B cell (primary cell): ENCODE measurements around the gene COLQ. TPM values are rescaled to one million over a fixed set of nuclear protein-coding genes. Genes with fewer than 3 reads are reported as not detected.

ENCODE experiments used
- ATAC-seq: fragments of 200-7000 bp; cut with Tn5 transposase; one replicate; pipeline ENCODE4 v1.10.0; 2021; ENCODE audit warnings: low read depth, mild to moderate bottlenecking, moderate number of reproducible peaks, moderate library complexity
- CTCF ChIA-PET: fragments of 350-600 bp; sonication (Branson Sonifier 250); formaldehyde crosslinking; loops from one replicate; lab custom pipeline; 2021; ENCODE audit warnings: antibody characterized with exemption, inconsistent platforms; lab: Charles Lee
- POLR2A ChIA-PET: fragments of 350-600 bp; sonication (Branson Sonifier 250); formaldehyde crosslinking; loops from one replicate; lab custom pipeline; 2021; ENCODE audit warnings: antibody characterized with exemption; lab: Charles Lee
- DNase-seq: peaks from one replicate; pipeline ENCODE4 v3.0.0; 2013
- H2AFZ ChIP-seq: 2 replicates; pipeline ENCODE4 v1.6.1; 2012; ENCODE audit warnings: mild to moderate bottlenecking, low read depth, low read length; ENCODE audit not compliant: insufficient read depth, poor library complexity, severe bottlenecking
- H3K27ac ChIP-seq, 2 donors: 1 replicate in 1 of 2; 2 replicates in 1 of 2; pipeline ENCODE4 v1.5.1; 2012 to 2013; ENCODE audit warnings: low read length in 2 of 2, mild to moderate bottlenecking in 2 of 2, moderate library complexity in 1 of 2
- H3K27me3 ChIP-seq, 4 experiments: fragments of 200-600 bp in 1 of 4; sonication (generic) in 1 of 4; replicated peaks in 1 of 4; 1 replicate in 2 of 4; 2 replicates in 2 of 4; pipeline versions ENCODE4 v1.6.1 to v1.7.0; 2013 to 2016; ENCODE audit warnings: low read length in 3 of 4, mild to moderate bottlenecking in 2 of 4, mixed read lengths in 1 of 4, moderate library complexity in 1 of 4; ENCODE audit not compliant: insufficient read depth in 4 of 4, control insufficient read depth in 3 of 4; ENCODE audit errors: control extremely low read depth in 1 of 4
- H3K36me3 ChIP-seq, 2 experiments: replicated peaks in 1 of 2; 1 replicate in 1 of 2; 2 replicates in 1 of 2; pipeline versions ENCODE4 v1.6.1 to v1.7.1; 2013; ENCODE audit warnings: low read length in 1 of 2; ENCODE audit not compliant: insufficient read depth in 2 of 2, control insufficient read depth in 1 of 2; ENCODE audit errors: control extremely low read depth in 1 of 2, extremely low read depth in 1 of 2
- H3K4me1 ChIP-seq, 2 donors: fragments of 200-600 bp in 1 of 2; sonication (generic) in 1 of 2; 1 replicate in 1 of 2; 2 replicates in 1 of 2; pipeline versions ENCODE4 v1.5.1 to v1.6.1; 2013 to 2017; ENCODE audit warnings: low read length in 2 of 2; ENCODE audit not compliant: control insufficient read depth in 2 of 2, insufficient read depth in 2 of 2
- H3K4me2 ChIP-seq: replicated peaks from 2 replicates; pipeline ENCODE3; 2012; ENCODE audit warnings: mild to moderate bottlenecking, low read depth, low read length; ENCODE audit not compliant: poor library complexity, severe bottlenecking
- H3K4me3 ChIP-seq, 5 experiments: fragments of 200-600 bp in 1 of 5; sonication (generic) in 1 of 5; 1 replicate in 3 of 5; 2 replicates in 2 of 5; pipeline versions ENCODE4 v1.5.1 to v1.7.0; 2011 to 2016; ENCODE audit warnings: low read length in 4 of 5, mild to moderate bottlenecking in 4 of 5, low read depth in 2 of 5, control low read depth in 1 of 5, moderate library complexity in 1 of 5; ENCODE audit not compliant: insufficient read depth in 1 of 5; ENCODE audit errors: control extremely low read depth in 1 of 5, extremely low read depth in 1 of 5
- H3K79me2 ChIP-seq: fragments of 200-600 bp; sonication (generic); one replicate; pipeline ENCODE4 v1.6.0; 2016; ENCODE audit warnings: low read length; ENCODE audit not compliant: control insufficient read depth, insufficient read depth
- H3K9ac ChIP-seq: fragments of 200-600 bp; sonication (generic); 2 replicates; pipeline ENCODE4 v1.6.1; 2017; ENCODE audit warnings: mild to moderate bottlenecking, low read length, moderate library complexity
- H3K9me3 ChIP-seq, 3 donors: one replicate each; pipeline versions ENCODE4 v1.6.1 to v1.7.1; 2013; ENCODE audit warnings: low read length in 2 of 3; ENCODE audit not compliant: control insufficient read depth in 2 of 3, insufficient read depth in 1 of 3; ENCODE audit errors: control extremely low read depth in 1 of 3
- H4K20me1 ChIP-seq: 2 replicates; pipeline ENCODE4 v1.6.0; 2012; ENCODE audit warnings: mild to moderate bottlenecking, low read length; ENCODE audit not compliant: insufficient read depth, control insufficient read depth, poor library complexity, severe bottlenecking
- H3K27ac Mint-ChIP-seq: one replicate; pipeline ENCODE4 v1.8.0; 2021; ENCODE audit warnings: mixed read lengths
- H3K27me3 Mint-ChIP-seq: one replicate; pipeline ENCODE4 v1.8.0; 2021; ENCODE audit warnings: mixed read lengths
- H3K4me1 Mint-ChIP-seq: one replicate; pipeline ENCODE4 v1.8.0; 2021; ENCODE audit warnings: mixed read lengths
- H3K4me3 Mint-ChIP-seq: one replicate; pipeline ENCODE4 v1.8.0; 2021; ENCODE audit warnings: mixed read lengths
- H3K9me3 Mint-ChIP-seq: one replicate; pipeline ENCODE4 v1.8.0; 2022; ENCODE audit warnings: mixed read lengths; ENCODE audit not compliant: insufficient read depth
- EZH2 ChIP-seq: IDR thresholded peaks from 2 replicates; pipeline ENCODE4 v1.6.1; 2012; ENCODE audit warnings: borderline replicate concordance, low read depth, mild to moderate bottlenecking, moderate library complexity, low read length; ENCODE audit not compliant: insufficient read depth, poor library complexity, severe bottlenecking
- WGBS: methylation state at CpG from one replicate; pipeline ENCODE4 v1.1.5; 2013; ENCODE audit warnings: missing lambda C conversion rate; ENCODE audit not compliant: insufficient coverage; 5-methylcytosine and 5-hydroxymethylcytosine counted together
- intact Hi-C: fragments of 100-400 bp; cut with micrococcal nuclease; formaldehyde crosslinking; loops from one replicate; pipeline ENCODE4 v1.10.0; 2022
- polyA plus RNA-seq: library from polyadenylated mRNA; depleted of rRNA; stranded (reverse); fragments of >200 nt; gene quantifications from 2 replicates; pipeline ENCODE4 v1.2.3, GENCODE V29; 2012
- total RNA-seq, 2 donors: library from RNA; stranded (reverse); fragments of 120-200 nt in 1 of 2; gene quantifications; 1 replicate in 1 of 2; 2 replicates in 1 of 2; pipeline versions ENCODE4 v1.2.3 to v1.2.4, GENCODE V29; 2013 to 2022
- TF ChIP-seq, protein P1 (sequence below): fragments of 200-600 bp; IDR thresholded peaks from one replicate; pipeline ENCODE4 v1.8.0; 2022; ENCODE audit warnings: antibody characterized with exemption, mild to moderate bottlenecking

COLQ gene
- total and polyA plus RNA-seq, 2 donors (not counting 1 experiment from before 2014, with no cell fraction given): 1.9 to 2.5 TPM

DNA sequence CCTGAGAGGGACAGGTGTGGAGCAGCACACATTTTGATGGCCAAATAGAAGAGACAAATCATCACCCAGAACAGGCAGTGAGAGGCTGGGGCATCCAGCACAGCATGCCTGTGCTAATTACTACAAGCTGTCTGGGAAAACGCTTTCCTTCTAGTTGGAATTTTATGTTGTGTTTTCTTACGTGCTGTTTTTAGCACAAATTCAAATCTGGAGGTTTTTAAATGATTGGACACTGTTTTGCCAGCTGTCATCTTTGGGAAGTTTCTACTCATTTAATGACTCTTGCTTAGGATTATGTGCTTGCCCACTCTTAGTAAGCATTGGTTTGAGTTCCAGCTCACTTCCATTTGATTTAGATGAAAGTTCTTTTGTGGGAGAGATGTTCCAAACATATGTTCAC is 50.7 kb downstream of the COLQ start:
- ChIA-PET POLR2A (no interaction called here), CTCF (interaction anchor here (0.7 to 1.1 kb wide), 2 partner anchors 265 to 268 kb away, joined by 3 read pairs; partner anchors contain the start of gene CAPN7)
- WGBS: 65% methylated on average over 2 of the region's 2 CpGs
- Histone ChIP-seq H3K27me3 (no peaks in the 10 kb centered on the region), H3K79me2 (no peaks in the 10 kb centered on the region), H2AFZ (no peak overlapping the region), H3K9ac (no peak overlapping the region), H3K4me1 (no peaks in the 10 kb centered on the region), H3K4me2 (no peak overlapping the region), H3K27ac (no peak overlapping the region), H3K9me3 (no peaks in the 10 kb centered on the region), H3K36me3 (no peaks in the 10 kb centered on the region), H3K4me3 (no peak overlapping the region), H4K20me1 (no peaks in the 10 kb centered on the region)
- no peak for ATAC-seq
- intact Hi-C loops: no loop called here
- Mint-ChIP-seq H3K27ac (no peak overlapping the region), H3K4me3 (no peak overlapping the region), H3K9me3 (no peaks in the 10 kb centered on the region), H3K27me3 (no peaks in the 10 kb centered on the region), H3K4me1 (no peaks in the 10 kb centered on the region)
- no peak for DNase-seq
- TF ChIP-seq, protein P1, sequence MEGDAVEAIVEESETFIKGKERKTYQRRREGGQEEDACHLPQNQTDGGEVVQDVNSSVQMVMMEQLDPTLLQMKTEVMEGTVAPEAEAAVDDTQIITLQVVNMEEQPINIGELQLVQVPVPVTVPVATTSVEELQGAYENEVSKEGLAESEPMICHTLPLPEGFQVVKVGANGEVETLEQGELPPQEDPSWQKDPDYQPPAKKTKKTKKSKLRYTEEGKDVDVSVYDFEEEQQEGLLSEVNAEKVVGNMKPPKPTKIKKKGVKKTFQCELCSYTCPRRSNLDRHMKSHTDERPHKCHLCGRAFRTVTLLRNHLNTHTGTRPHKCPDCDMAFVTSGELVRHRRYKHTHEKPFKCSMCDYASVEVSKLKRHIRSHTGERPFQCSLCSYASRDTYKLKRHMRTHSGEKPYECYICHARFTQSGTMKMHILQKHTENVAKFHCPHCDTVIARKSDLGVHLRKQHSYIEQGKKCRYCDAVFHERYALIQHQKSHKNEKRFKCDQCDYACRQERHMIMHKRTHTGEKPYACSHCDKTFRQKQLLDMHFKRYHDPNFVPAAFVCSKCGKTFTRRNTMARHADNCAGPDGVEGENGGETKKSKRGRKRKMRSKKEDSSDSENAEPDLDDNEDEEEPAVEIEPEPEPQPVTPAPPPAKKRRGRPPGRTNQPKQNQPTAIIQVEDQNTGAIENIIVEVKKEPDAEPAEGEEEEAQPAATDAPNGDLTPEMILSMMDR: no peak
- TF ChIP-seq EZH2: no peak

DNA sequence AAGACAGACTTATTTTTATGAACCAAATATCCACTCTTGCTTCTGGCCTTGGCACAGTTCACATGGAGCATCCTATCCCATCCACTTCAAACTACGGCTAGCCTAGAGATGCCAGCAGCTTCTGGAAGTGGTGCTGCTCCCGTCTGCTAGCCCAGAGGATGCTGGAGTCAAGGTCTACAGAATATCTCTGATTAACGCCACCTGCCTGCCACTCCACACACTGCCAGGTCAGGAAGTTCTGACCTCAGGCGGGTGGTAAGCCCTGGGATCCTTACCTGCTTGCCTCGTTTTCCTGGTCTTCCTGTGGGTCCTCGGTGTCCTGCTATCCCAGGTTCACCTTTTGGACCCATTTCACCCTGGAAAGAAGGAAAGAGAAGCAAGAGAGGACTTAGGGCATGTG is 51.2 kb downstream of the COLQ start:
- 81% methylated on average over 6 of the region's 6 CpGs for WGBS
- Histone ChIP-seq H3K4me2 (no peak overlapping the region), H3K36me3 (no peaks in the 10 kb centered on the region), H2AFZ (no peak overlapping the region), H3K4me3 (no peak overlapping the region), H3K27ac (no peak overlapping the region), H3K4me1 (no peaks in the 10 kb centered on the region), H4K20me1 (no peaks in the 10 kb centered on the region), H3K9ac (no peak overlapping the region), H3K9me3 (no peaks in the 10 kb centered on the region), H3K27me3 (no peaks in the 10 kb centered on the region), H3K79me2 (no peaks in the 10 kb centered on the region)
- no peaks in the 10 kb centered on the region for H3K9me3 Mint-ChIP-seq
- POLR2A ChIA-PET: no interaction called here
- no peaks in the 10 kb centered on the region for H3K27me3 Mint-ChIP-seq
- no peak overlapping the region for H3K4me3 Mint-ChIP-seq
- H3K4me1 Mint-ChIP-seq: no peaks in the 10 kb centered on the region
- TF ChIP-seq, protein P1: no peak
- TF ChIP-seq EZH2: no peak
- H3K27ac Mint-ChIP-seq: no peak overlapping the region
- intact Hi-C loops: no loop called here
- CTCF ChIA-PET: interaction anchor here (1.7 kb wide), 1 partner anchor 268 kb away, joined by 5 read pairs; no protein-coding TSS in a partner anchor
- DNase-seq (no peak), ATAC-seq (no peak)
